ENCODE data around the gene LRRC32.
"Not testable (repeated sequence)": the region's sequence is repeated elsewhere in the genome, so short reads cannot be mapped to it uniquely, and the experiment has no call there.

Gene LRRC32

DNA sequence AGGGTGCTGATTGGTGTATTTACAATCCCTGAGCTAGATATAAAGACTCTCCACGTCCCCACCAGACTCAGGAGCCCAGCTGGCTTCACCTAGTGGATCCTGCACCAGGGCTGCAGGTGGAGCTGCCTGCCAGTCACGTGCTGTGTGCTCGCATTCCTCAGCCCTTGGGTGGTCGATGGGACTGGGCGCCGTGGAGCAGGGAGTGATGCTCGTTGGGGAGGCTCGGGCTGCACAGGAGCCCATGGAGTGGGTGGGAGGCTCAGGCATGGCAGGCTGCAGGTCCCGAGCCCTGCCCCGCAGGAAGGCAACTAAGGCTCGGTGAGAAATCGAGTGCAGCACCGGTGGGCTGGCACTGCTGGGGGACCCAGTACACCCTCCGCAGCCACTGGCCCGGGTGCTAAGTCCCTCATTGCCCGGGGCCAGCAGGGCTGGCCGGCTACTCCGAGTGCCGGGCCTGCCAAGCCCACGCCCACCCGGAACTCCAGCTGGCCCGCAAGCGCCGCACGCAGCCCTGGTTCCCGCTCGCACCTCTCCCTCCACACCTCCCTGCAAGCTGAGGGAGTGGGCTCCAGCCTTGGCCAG is 61.6 kb downstream of the LRRC32 start:
- DNase-seq, result not testable (repeated sequence)

DNA sequence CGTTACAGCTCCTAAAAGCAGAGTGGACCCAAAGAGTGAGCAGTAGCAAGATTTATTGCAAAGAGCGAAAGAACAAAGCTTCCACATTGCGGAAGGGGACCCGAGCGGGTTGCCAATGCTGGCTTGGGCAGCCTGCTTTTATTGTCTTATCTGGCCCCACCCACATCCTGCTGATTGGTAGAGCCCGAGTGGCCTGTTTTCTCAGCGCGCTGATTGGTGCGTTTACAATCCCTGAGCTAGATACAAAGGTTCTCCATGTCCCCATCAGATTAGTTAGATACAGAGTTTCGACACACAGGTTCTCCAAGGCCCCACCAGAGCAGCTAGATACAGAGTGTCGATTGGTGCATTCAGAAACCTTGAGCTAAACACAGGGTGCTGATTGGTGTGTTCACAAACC is 62.3 kb downstream of the LRRC32 start:
- DNase-seq, result not testable (repeated sequence)
